PFSK-1 (cell line): Measurements from ENCODE around the gene ABCC9.

Source experiments
- FOXP2 ChIP-seq: optimal IDR thresholded peaks from 2 replicates; pipeline ENCODE3; 2011; ENCODE audit warnings: borderline replicate concordance, control low read depth, inconsistent platforms; ENCODE audit not compliant: insufficient read depth; ENCODE audit errors: extremely low read length, extremely low read depth
- POLR2AphosphoS5 ChIP-seq: IDR thresholded peaks from 2 replicates; pipeline ENCODE4 v1.6.1; 2012; ENCODE audit warnings: low read depth, mild to moderate bottlenecking, control low read depth, low read length, moderate library complexity
- REST ChIP-seq, 2 experiments: IDR thresholded peaks; 2 replicates each; pipeline versions ENCODE4 v1.6.1 to v1.8.0; 2011 to 2012; ENCODE audit warnings: low read depth in 2 of 2, low read length in 2 of 2, control low read depth in 1 of 2, inconsistent platforms in 1 of 2, mild to moderate bottlenecking in 1 of 2, moderate library complexity in 1 of 2; ENCODE audit not compliant: insufficient read depth in 1 of 2
- SIN3A ChIP-seq: IDR thresholded peaks from 2 replicates; pipeline ENCODE4 v1.6.1; 2012; ENCODE audit warnings: mild to moderate bottlenecking, low read length, moderate library complexity, borderline replicate concordance; ENCODE audit not compliant: insufficient read depth
- TAF1 ChIP-seq: IDR thresholded peaks from 2 replicates; pipeline ENCODE4 v1.6.1; 2012; ENCODE audit warnings: low read length, control low read depth, borderline replicate concordance; ENCODE audit not compliant: insufficient read depth

ABCC9 gene

GRCh38 chr12:21888276-21888863 is 52.9 kb downstream of the ABCC9 start:
- TF ChIP-seq REST (IDR thresholded peaks at IDR 0.05; ENCODE audit: insufficient read depth in 1 of 2, low read depth in 2 of 2, low read length in 2 of 2), result no peak
- no peak for TF ChIP-seq POLR2AphosphoS5
- no peak for TF ChIP-seq TAF1
- TF ChIP-seq FOXP2, result no peak
- TF ChIP-seq SIN3A, result no peak

- no peak for TF ChIP-seq REST (IDR thresholded peaks at IDR 0.05; ENCODE audit: insufficient read depth in 1 of 2, low read depth in 2 of 2, low read length in 2 of 2)
- no peak for TF ChIP-seq TAF1
- TF ChIP-seq FOXP2, result no peak
- no peak for TF ChIP-seq SIN3A
- no peak for TF ChIP-seq POLR2AphosphoS5
Observed at GRCh38 chr12:21884936-21885335, 56.3 kb downstream of the ABCC9 start.

- TF ChIP-seq POLR2AphosphoS5, result no peak
- no peak for TF ChIP-seq REST (IDR thresholded peaks at IDR 0.05; ENCODE audit: insufficient read depth in 1 of 2, low read depth in 2 of 2, low read length in 2 of 2)
- TF ChIP-seq TAF1, result no peak
- no peak for TF ChIP-seq FOXP2
Observed at GRCh38 chr12:21882635-21883034, 58.6 kb downstream of the ABCC9 start.

GRCh38 chr12:21881965-21882364 is 59.3 kb downstream of the ABCC9 start:
- no peak for TF ChIP-seq FOXP2
- no peak for TF ChIP-seq SIN3A
- no peak for TF ChIP-seq POLR2AphosphoS5
- no peak for TF ChIP-seq REST (IDR thresholded peaks at IDR 0.05; ENCODE audit: insufficient read depth in 1 of 2, low read depth in 2 of 2, low read length in 2 of 2)
- no peak for TF ChIP-seq TAF1

GRCh38 chr12:21879312-21879711 is 61.9 kb downstream of the ABCC9 start:
- TF ChIP-seq REST (IDR thresholded peaks at IDR 0.05; ENCODE audit: insufficient read depth in 1 of 2, low read depth in 2 of 2, low read length in 2 of 2), result no peak
- no peak for TF ChIP-seq POLR2AphosphoS5
- TF ChIP-seq FOXP2, result no peak
- no peak for TF ChIP-seq SIN3A
